K562 (cell line): ENCODE measurements around the gene HPCAL1. TPM values are rescaled to one million over a fixed set of nuclear protein-coding genes. Genes with fewer than 3 reads are reported as not detected.
A peak's percentile ranks its signal among the peaks of the same experiment; 100 is the strongest.

Experiments used
- ATAC-seq: fragments of 200-7000 bp; cut with Tn5 transposase; 3 replicates; pipeline ENCODE4 v1.9.1; 2020; ENCODE audit warnings: moderate library complexity
- BruUV-seq: library from RNA; stranded (reverse); fragments of 400-500 nt; replicated peaks from 2 replicates; lab custom pipeline; 2021; lab: Mats Ljungman, UMichigan
- CTCF ChIA-PET: fragments of 300-600 bp; formaldehyde crosslinking; extraction: SDS; loops from one replicate; lab custom pipeline; 2021; ENCODE audit warnings: low intra/inter-chr PET ratio; lab: Yijun Ruan, JAX
- POLR2A ChIA-PET: fragments of 300-600, 350-650 bp; sonication (Branson Sonifier 250); formaldehyde crosslinking; extraction: SDS; loops from one replicate; lab custom pipeline; 2021; ENCODE audit warnings: antibody characterized with exemption, inconsistent platforms; lab: Yijun Ruan, JAX
- DNase-seq, 4 experiments: peaks; one replicate each; pipeline versions ENCODE4 v3.0.0 to v3.0.0-alpha.2; 2011 to 2018; ENCODE audit warnings: low spot score in 3 of 4, mixed read lengths in 3 of 4; ENCODE audit errors: extremely low read depth in 1 of 4
- FAIRE-seq: peaks from 2 replicates; lab custom pipeline; 2011; peaks lifted over from hg19 to GRCh38; lab: Jason Lieb, UNC
- H2AFZ ChIP-seq: 2 replicates; pipeline ENCODE4 v1.6.0; 2011; ENCODE audit warnings: low read depth, low read length, control low read depth, inconsistent platforms
- H3K27ac ChIP-seq: fragments of 200-600 bp; 3 replicates; pipeline ENCODE4 v1.8.0; 2011; ENCODE audit warnings: low read depth, mild to moderate bottlenecking, control low read depth, inconsistent platforms, low read length, moderate library complexity, mixed read lengths; ENCODE audit errors: extremely low read depth
- H3K27me3 ChIP-seq, 2 experiments: fragments of 300-600 bp in 1 of 2; 2 replicates in 1 of 2; 3 replicates in 1 of 2; pipeline versions ENCODE4 v1.6.0 to v1.8.0; 2011; ENCODE audit warnings: inconsistent platforms in 2 of 2, low read length in 2 of 2, mild to moderate bottlenecking in 1 of 2, mixed read lengths in 1 of 2, moderate library complexity in 1 of 2; ENCODE audit not compliant: control insufficient read depth in 2 of 2, insufficient read depth in 2 of 2
- H3K36me3 ChIP-seq: fragments of 300-600 bp; 3 replicates; pipeline ENCODE4 v1.8.0; 2011; ENCODE audit warnings: mild to moderate bottlenecking, low read length, inconsistent platforms; ENCODE audit not compliant: control insufficient read depth, insufficient read depth
- H3K4me1 ChIP-seq, 2 experiments: fragments of 200-600 bp in 1 of 2; replicated peaks in 1 of 2; 2 replicates in 1 of 2; 3 replicates in 1 of 2; pipeline versions ENCODE4 v1.5.1 to v1.8.0; 2011; ENCODE audit warnings: inconsistent platforms in 2 of 2, low read length in 2 of 2, mild to moderate bottlenecking in 1 of 2, mixed read lengths in 1 of 2, moderate library complexity in 1 of 2; ENCODE audit not compliant: control insufficient read depth in 2 of 2, insufficient read depth in 2 of 2
- H3K4me2 ChIP-seq: 2 replicates; pipeline ENCODE4 v1.6.1; 2011; ENCODE audit warnings: low read length, control low read depth, inconsistent platforms, mixed read lengths; ENCODE audit not compliant: insufficient read depth
- H3K4me3 ChIP-seq: fragments of 200-600 bp; sonication (generic), shearing (Covaris generic); 2 replicates; pipeline ENCODE4 v1.5.1; 2016; ENCODE audit warnings: control low read depth, inconsistent platforms
- H3K79me2 ChIP-seq: fragments of 200-600 bp; 3 replicates; pipeline ENCODE4 v1.8.0; 2011; ENCODE audit warnings: low read length, inconsistent platforms; ENCODE audit not compliant: control insufficient read depth, insufficient read depth
- H3K9ac ChIP-seq, 2 experiments: 2 replicates each; pipeline versions ENCODE4 v1.6.0 to v1.6.1; 2011; ENCODE audit warnings: low read depth in 2 of 2, low read length in 2 of 2, control low read depth in 1 of 2, inconsistent platforms in 1 of 2, mild to moderate bottlenecking in 1 of 2, mixed read lengths in 1 of 2; ENCODE audit not compliant: insufficient read depth in 1 of 2
- H3K9me1 ChIP-seq: one replicate; pipeline ENCODE4 v1.6.0; 2011; ENCODE audit warnings: inconsistent platforms, mild to moderate bottlenecking, low read length, moderate library complexity; ENCODE audit not compliant: control insufficient read depth, insufficient read depth
- H3K9me3 ChIP-seq: replicated peaks from 2 replicates; pipeline ENCODE4 v1.5.1; 2011; ENCODE audit warnings: low read depth, low read length, inconsistent platforms; ENCODE audit not compliant: control insufficient read depth, insufficient read depth
- H4K20me1 ChIP-seq: replicated peaks from 2 replicates; pipeline ENCODE4 v1.6.1; 2011; ENCODE audit warnings: low read length, inconsistent platforms, mixed read lengths; ENCODE audit not compliant: control insufficient read depth, insufficient read depth
- HOXB6 ChIP-seq: fragments of 250-450 bp; sonication (Bioruptor Pico); IDR thresholded peaks from 2 replicates; pipeline ENCODE4 v1.5.1; 2022; ENCODE audit warnings: mild to moderate bottlenecking, borderline replicate concordance
- NFIC ChIP-seq: fragments of 450-650 bp; IDR thresholded peaks from 2 replicates; pipeline ENCODE4 v1.6.1; 2017; ENCODE audit warnings: mild to moderate bottlenecking, inconsistent platforms
- NFIX ChIP-seq: fragments of 250-450 bp; sonication (Bioruptor Pico); IDR thresholded peaks from 2 replicates; pipeline ENCODE4 v1.4.0; 2020; ENCODE audit warnings: low read depth, mild to moderate bottlenecking, moderate library complexity
- RB1 ChIP-seq: fragments of 450-650 bp; IDR thresholded peaks from 2 replicates; pipeline ENCODE4 v1.6.1; 2017; ENCODE audit warnings: low read depth, mild to moderate bottlenecking
- SRSF9 ChIP-seq: fragments of 200-400 bp; formaldehyde crosslinking; IDR thresholded peaks from 2 replicates; pipeline ENCODE4 v1.6.1; 2017; ENCODE audit warnings: low read depth, low read length, borderline replicate concordance
- ZFP36 ChIP-seq: fragments of 150-350 bp; IDR thresholded peaks from 2 replicates; pipeline ENCODE4 v1.6.1; 2018; ENCODE audit warnings: low read length, low read depth; ENCODE audit not compliant: partially characterized antibody
- ZNF143 ChIP-seq: sonication (generic); formaldehyde crosslinking; IDR thresholded peaks from 2 replicates; pipeline ENCODE4 v1.9.0; 2022; ENCODE audit warnings: mild to moderate bottlenecking, missing genetic modification reagents
- WGBS: fragments of 100-300 bp; shearing (Covaris generic); methylation state at CpG from one replicate; pipeline ENCODE4 v1.1.6; 2016; ENCODE audit warnings: low coverage, mixed read lengths; ENCODE audit not compliant: insufficient coverage; ENCODE audit errors: missing lambda C conversion rate; 5-methylcytosine and 5-hydroxymethylcytosine counted together
- in situ Hi-C: fragments of 300-500 bp; cut with MboI; formaldehyde crosslinking; loops from 4 replicates; pipeline ENCODE4 v1.15.0; 2018; ENCODE audit warnings: inconsistent platforms, mixed read lengths
- intact Hi-C: fragments of 100-400 bp; cut with micrococcal nuclease; formaldehyde crosslinking; loops from 2 replicates; pipeline ENCODE4 v1.14.2; 2022
- polyA plus RNA-seq, 8 experiments: library from polyadenylated mRNA; depleted of rRNA in 4 of 8; stranded (reverse) in 5 of 8; unstranded in 3 of 8; fragments of >200 nt; fragmentation: Nextera tagmentation in 2 of 8; fragmentation: Illumina TruSeq in 1 of 8; extraction: Ambion mirVana in 2 of 8; extraction: Trizol in 1 of 8; gene quantifications; 2 replicates each; pipeline versions ENCODE4 v1.2.1 to v1.2.3, GENCODE V29; 2011 to 2014; ENCODE audit warnings: inconsistent platforms in 1 of 8, missing spikeins in 1 of 8
- total RNA-seq, 7 experiments: library from RNA; depleted of rRNA in 6 of 7; stranded (reverse); fragments of >200 nt in 6 of 7; fragmentation: Illumina TruSeq in 2 of 7; extraction: Trizol in 2 of 7; gene quantifications; 2 replicates each; pipeline versions ENCODE4 v1.2.1 to v1.2.3, GENCODE V29; 2011 to 2021; ENCODE audit warnings: low replicate concordance in 1 of 7

HPCAL1 gene
- total and polyA plus RNA-seq, 9 of the 15 experiments (the other 6 are each of a cell fraction or from before 2014, with no cell fraction given), result 2.7 to 65.5 (median 23.9) TPM

DNA sequence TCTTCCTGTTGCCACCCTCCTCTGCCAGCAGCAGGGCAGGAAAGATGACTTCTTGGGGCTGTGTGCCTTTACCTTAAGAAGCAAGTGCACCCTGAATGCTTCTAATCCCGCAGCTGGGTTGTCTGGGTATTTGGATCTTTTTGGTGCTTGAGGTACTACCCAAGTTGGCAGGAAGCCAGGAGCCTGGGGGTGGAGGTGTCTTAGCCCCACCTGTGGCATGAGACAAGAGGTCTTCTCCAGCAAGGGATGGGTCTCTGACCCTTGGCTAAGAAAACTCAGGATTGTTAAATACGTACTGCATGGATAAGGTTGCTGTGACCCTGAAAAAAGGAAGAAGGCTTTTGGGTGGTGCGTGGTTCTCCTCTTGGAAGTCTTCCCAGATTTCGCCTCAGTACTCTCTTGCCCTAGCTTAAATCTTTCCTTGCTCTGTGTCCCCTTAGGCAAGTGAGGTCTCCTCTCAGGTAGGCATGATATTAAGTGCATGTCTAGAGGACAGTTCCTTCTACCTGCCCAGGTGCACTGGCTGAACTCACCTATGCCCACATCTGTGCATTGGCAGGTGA lies 4.3 kb downstream of the HPCAL1 start:
- CTCF ChIA-PET, result no interaction called here
- Histone ChIP-seq H3K4me1 (peaks cover 42 to 46% of the 10 kb centered on the region in 2 experiments), H4K20me1 (peaks cover 11% of the 10 kb centered on the region; the same call in 1 of the 2 replicates), H3K9me3 (no peaks in the 10 kb centered on the region), H3K9me1 (peaks cover 7% of the 10 kb centered on the region), H3K4me3 (no peak overlapping the region), H3K36me3 (peaks cover 4% of the 10 kb centered on the region; the same call in 2 of the 3 replicates), H2AFZ (no peak overlapping the region), H3K27me3 (no peaks in the 10 kb centered on the region; a peak in 1 of 5 replicates), H3K9ac (peak overlapping the region; percentile 4 to 24; a peak in 1 of 4 replicates), H3K4me2 (peak overlapping the region; percentile 75), H3K79me2 (peaks cover 92% of the 10 kb centered on the region), H3K27ac (no peak overlapping the region; the same call in 2 of the 3 replicates)
- DNase-seq (no peak), ATAC-seq (no peak), FAIRE-seq (no peak)
- BruUV-seq, result no TSS peak
- POLR2A ChIA-PET, result interaction anchor here (0.7 to 4.4 kb wide), 9 partner anchors 9 to 141 kb away, joined by 3 to 26 read pairs (median 4); partner anchors contain the start of gene ODC1
- intact Hi-C loops, result loop anchor here (2.0 to 10.0 kb wide), 3 partner anchors 24 to 102 kb away; no protein-coding TSS in a partner anchor
- whole genome bisulfite sequencing, result 42% methylated on average over 4 of the region's 4 CpGs
- TF ChIP-seq NFIC (peak; percentile 95), HOXB6 (CRISPR knock-in tag) (no peak), NFIX (CRISPR knock-in tag) (peak; percentile 80), RB1 (no peak), ZNF143 (CRISPR knock-in tag) (0 out of 2 replicates have a peak, but pooled peaks have one; percentile 8), SRSF9 (no peak), ZFP36 (peak; percentile 80)
- in situ Hi-C loops, result no loop called here
